BJ (cell line): Measurements from ENCODE around the gene MAMLD1. TPM values are rescaled to one million over a fixed set of nuclear protein-coding genes. Genes with fewer than 3 reads are reported as not detected.
A peak's percentile ranks its signal among the peaks of the same experiment; 100 is the strongest.

Experiments used
- CTCF ChIA-PET: fragments of 350-600 bp; formaldehyde crosslinking; extraction: SDS; loops from one replicate; lab custom pipeline; 2021; ENCODE audit warnings: antibody characterized with exemption, inconsistent platforms; lab: Yijun Ruan, JAX
- POLR2A ChIA-PET: fragments of 300-600 bp; sonication (Branson Sonifier 250); formaldehyde crosslinking; extraction: SDS; loops from one replicate; lab custom pipeline; 2021; ENCODE audit warnings: antibody characterized with exemption; lab: Charles Lee
- DNase-seq: peaks from one replicate; pipeline ENCODE4 v3.0.0-alpha.2; 2011; ENCODE audit warnings: low read depth
- H3K27me3 ChIP-seq: 2 replicates; pipeline ENCODE4 v1.6.0; 2011; ENCODE audit warnings: low read length; ENCODE audit not compliant: control insufficient read depth, insufficient read depth
- H3K36me3 ChIP-seq: 2 replicates; pipeline ENCODE4 v1.5.1; 2011; ENCODE audit warnings: low read length; ENCODE audit not compliant: control insufficient read depth, insufficient read depth
- H3K4me3 ChIP-seq: 2 replicates; pipeline ENCODE4 v1.5.1; 2011; ENCODE audit warnings: low read depth, mild to moderate bottlenecking, control low read depth, low read length
- polyA plus RNA-seq: library from polyadenylated mRNA; depleted of rRNA; stranded (reverse); fragments of >200 nt; gene quantifications from 2 replicates; pipeline ENCODE4 v1.2.3, GENCODE V29; 2011
- TF ChIP-seq, protein P1 (sequence below): IDR thresholded peaks from 2 replicates; pipeline ENCODE4 v1.5.1; 2011; ENCODE audit warnings: low read depth, mild to moderate bottlenecking, control low read depth, inconsistent platforms, low read length, moderate library complexity; ENCODE audit not compliant: insufficient read depth

The MAMLD1 gene
- polyA plus RNA-seq, 1 experiment, result 3.9 TPM

DNA sequence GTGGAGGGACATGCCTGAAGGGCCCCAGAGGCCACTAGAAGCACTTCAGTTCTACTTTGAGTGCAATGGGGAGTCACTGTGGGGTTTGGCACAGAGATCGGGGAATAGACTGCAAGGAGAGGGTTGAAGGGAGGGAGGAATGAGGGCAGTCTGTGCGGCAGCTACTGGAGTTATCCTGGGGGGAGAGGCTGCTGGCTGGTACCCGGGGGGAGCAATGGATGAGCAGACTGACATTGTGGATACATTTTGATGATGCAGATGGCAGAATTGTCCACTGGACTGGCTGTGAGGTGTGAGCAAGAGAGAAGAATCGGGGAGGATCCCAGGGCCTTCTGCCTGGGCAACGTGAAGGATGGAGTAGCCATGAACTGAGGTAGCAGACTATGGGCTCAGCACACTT, 2.8 kb upstream of the MAMLD1 start:
- TF ChIP-seq, protein P1, sequence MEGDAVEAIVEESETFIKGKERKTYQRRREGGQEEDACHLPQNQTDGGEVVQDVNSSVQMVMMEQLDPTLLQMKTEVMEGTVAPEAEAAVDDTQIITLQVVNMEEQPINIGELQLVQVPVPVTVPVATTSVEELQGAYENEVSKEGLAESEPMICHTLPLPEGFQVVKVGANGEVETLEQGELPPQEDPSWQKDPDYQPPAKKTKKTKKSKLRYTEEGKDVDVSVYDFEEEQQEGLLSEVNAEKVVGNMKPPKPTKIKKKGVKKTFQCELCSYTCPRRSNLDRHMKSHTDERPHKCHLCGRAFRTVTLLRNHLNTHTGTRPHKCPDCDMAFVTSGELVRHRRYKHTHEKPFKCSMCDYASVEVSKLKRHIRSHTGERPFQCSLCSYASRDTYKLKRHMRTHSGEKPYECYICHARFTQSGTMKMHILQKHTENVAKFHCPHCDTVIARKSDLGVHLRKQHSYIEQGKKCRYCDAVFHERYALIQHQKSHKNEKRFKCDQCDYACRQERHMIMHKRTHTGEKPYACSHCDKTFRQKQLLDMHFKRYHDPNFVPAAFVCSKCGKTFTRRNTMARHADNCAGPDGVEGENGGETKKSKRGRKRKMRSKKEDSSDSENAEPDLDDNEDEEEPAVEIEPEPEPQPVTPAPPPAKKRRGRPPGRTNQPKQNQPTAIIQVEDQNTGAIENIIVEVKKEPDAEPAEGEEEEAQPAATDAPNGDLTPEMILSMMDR, result no peak
- no peak overlapping the region for H3K4me3 ChIP-seq
- CTCF ChIA-PET, result interaction anchor here (1.1 kb wide), 1 partner anchor 321 kb away, joined by 3 read pairs; no protein-coding TSS in a partner anchor
- no peaks in the 10 kb centered on the region for H3K27me3 ChIP-seq
- no peak for DNase-seq
- H3K36me3 ChIP-seq, result no peaks in the 10 kb centered on the region
- POLR2A ChIA-PET, result no interaction called here

DNA sequence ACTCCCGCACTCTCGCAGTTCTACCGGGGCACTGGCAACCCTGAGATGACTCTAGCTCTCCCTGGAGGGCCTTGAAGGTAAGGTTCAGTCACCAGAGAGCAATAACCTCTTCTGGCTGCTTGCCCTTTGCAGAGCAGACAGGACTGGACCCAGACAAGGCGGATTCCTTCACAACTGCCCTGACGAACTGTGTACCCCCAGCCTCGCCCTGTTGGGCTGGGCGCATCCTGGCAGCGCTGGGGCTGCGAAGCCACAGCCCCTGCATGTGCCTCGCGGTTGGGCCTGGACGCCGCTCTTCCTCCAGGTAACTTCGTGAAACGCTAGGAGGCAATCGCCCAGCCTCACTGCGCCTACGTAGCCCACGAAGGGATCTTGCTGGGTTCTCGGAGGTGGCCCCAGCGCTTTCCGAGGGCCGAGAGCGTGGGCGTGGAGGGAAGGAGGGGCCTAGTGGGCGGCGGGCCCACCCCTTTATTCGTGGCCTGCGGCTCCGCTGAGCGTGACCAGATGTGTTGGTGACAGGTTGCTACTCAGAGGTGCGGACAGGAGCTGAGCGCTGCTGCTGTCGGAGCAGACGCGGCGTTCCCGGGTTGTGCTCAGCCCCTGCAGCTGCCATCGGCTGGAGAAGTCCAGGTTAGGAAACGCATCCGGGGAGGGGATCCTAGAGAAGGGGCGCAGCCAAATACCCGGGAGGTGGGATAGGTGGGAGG, 1.9 kb upstream of the MAMLD1 start:
- POLR2A ChIA-PET, result no interaction called here

DNA sequence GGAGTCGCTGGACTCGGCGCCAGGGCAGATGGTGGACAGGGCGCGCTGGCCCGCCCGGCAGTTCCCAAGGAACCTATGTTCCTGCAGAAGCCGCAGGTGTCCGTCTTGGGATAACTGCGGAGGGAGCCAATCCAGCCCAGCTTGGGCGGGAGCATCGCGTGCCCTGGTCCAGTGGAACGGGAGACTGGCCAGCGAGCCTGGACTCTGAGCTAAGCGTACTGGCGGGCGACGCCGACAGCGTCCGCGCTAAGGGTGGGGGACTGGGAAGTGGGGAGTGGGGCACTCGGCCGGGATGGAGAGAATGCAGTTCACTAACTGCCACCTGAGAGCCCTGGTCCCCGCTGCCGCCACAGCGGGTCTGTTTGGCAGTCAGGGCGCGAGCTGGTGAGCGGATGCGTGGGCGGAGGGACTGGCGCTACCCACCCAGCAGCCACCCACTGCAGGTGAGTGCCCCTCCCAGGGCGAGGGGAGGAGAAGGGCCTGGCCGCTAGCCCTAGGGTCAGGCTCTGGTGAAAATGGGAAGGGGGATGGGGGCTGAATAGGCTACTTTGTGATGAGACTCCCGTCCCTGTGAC, 1.3 kb upstream of the MAMLD1 start:
- ChIA-PET POLR2A (interaction anchor here (0.5 kb wide), 1 partner anchor 323 kb away, joined by 3 read pairs; no protein-coding TSS in a partner anchor), CTCF (interaction anchor here (1.5 kb wide), 1 partner anchor 9 kb away, joined by 3 read pairs; no protein-coding TSS in a partner anchor)
- Histone ChIP-seq H3K36me3 (no peaks in the 10 kb centered on the region), H3K4me3 (peak overlapping the region; percentile 69), H3K27me3 (no peaks in the 10 kb centered on the region)
- TF ChIP-seq, protein P1, result no peak
- no peak for DNase-seq

More for the DNA sequence above, 1.9 kb upstream of the MAMLD1 start:
- no peak for DNase-seq
- TF ChIP-seq, protein P1, result peak; percentile 20; the same call in 1 of the 2 replicates
- peak overlapping the region; percentile 69 for H3K4me3 ChIP-seq
- CTCF ChIA-PET, result interaction anchor here (1.5 kb wide), 1 partner anchor 8 kb away, joined by 3 read pairs; no protein-coding TSS in a partner anchor
- no peaks in the 10 kb centered on the region for H3K36me3 ChIP-seq
- no peaks in the 10 kb centered on the region for H3K27me3 ChIP-seq

DNA sequence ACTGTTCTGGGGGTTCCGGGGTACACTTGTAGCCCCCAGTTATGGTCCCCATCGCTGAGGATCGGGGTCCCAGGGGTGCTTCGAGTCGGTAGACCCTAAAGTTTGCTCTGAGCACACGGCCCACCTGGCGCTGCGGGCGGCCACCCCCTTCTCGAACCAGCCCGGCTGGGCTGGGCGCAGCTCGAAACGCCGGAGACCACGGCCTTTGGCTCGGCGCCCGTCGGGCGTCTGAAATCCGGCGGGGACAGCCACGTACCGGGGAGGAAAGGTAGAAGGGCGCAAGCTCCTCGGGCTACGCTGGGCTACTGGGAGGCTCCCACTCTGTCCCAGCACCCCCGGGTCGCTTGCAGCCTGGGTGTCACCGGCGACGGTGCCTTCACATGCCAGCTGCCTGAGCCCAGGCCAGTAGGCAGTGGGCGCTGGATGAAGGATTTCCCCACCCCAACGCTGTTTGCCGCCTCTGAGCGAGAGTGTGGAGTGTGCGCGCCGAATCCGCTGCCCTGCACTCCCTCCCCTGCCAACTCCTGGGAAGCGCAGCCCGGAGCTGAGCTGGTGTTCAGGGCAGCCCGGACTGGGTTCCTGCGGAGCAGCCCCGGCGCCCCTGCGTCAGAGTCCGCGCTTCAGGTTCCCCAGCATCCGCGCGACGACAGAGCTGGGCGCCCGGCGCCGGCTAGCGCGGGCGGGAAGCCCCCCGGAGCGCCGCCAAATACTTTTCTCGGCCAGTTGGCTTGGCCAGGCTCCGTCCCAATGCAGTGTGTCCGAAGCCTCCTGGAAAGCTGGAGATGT, 637 bp downstream of the MAMLD1 start:
- ChIA-PET CTCF (interaction anchor here (0.8 to 2.7 kb wide), 8 partner anchors 14 to 404 kb away, joined by 3 to 21 read pairs (median 3); no protein-coding TSS in a partner anchor), POLR2A (no interaction called here)
- no peak for DNase-seq
- peak overlapping the region; percentile 69 for H3K4me3 ChIP-seq
- TF ChIP-seq, protein P1, result peak; percentile 13; the same call in 1 of the 2 replicates
- H3K27me3 ChIP-seq, result no peaks in the 10 kb centered on the region
- H3K36me3 ChIP-seq, result no peaks in the 10 kb centered on the region
